Measurements from ENCODE around the gene CNTNAP2. TPM values are rescaled to one million over a fixed set of nuclear protein-coding genes. Genes with fewer than 3 reads are reported as not detected.

Gene CNTNAP2
- total RNA-seq, 4 donors from 2014 or later, result 0.25 to 0.89 (median 0.30) TPM; not detected in 1

DNA sequence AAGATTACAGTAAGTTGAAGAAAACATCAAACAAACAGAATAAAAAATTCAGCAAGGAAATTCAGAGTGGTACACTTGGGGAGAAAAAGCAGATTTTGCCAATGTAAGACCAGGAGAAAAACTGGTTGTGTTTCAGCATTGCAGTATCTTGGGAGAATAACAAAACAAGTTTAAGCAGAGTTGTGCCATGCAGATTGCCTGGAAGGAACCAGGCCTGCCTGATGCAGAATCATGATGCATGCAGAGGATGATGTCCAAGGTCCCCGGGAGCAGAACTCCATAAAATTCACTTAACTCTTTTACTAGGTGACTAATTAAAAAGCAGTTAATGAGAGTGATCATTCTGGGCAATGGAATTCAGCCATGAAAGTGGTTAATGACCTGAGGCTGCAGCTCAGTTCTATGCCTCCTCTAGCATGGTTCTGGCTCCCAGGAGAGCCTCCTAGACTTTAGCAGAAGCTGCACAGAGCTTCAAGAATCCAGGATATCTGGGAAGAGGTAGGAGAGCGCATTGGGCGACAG lies 2094.3 kb downstream of the CNTNAP2 start:
- Histone ChIP-seq H3K4me1 (peaks cover 12% of the 10 kb centered on the region), H3K27ac (no peak overlapping the region), H3K9me3 (no peaks in the 10 kb centered on the region), H3K4me3 (no peak overlapping the region), H3K27me3 (no peaks in the 10 kb centered on the region), H3K36me3 (no peaks in the 10 kb centered on the region)
- TF ChIP-seq POLR2A (IDR thresholded peaks at IDR 0.05) (no peak), POLR2AphosphoS5 (IDR thresholded peaks at IDR 0.05) (no peak), EP300 (IDR thresholded peaks at IDR 0.05) (no peak)
- TF ChIP-seq, protein P1, sequence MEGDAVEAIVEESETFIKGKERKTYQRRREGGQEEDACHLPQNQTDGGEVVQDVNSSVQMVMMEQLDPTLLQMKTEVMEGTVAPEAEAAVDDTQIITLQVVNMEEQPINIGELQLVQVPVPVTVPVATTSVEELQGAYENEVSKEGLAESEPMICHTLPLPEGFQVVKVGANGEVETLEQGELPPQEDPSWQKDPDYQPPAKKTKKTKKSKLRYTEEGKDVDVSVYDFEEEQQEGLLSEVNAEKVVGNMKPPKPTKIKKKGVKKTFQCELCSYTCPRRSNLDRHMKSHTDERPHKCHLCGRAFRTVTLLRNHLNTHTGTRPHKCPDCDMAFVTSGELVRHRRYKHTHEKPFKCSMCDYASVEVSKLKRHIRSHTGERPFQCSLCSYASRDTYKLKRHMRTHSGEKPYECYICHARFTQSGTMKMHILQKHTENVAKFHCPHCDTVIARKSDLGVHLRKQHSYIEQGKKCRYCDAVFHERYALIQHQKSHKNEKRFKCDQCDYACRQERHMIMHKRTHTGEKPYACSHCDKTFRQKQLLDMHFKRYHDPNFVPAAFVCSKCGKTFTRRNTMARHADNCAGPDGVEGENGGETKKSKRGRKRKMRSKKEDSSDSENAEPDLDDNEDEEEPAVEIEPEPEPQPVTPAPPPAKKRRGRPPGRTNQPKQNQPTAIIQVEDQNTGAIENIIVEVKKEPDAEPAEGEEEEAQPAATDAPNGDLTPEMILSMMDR (IDR thresholded peaks at IDR 0.05), result no peak
- no peak for DNase-seq (ENCODE audit: low spot score in 2 of 2)
- WGBS, result 78% methylated on average over 3 of the region's 3 CpGs

- Histone ChIP-seq H3K4me1 (peaks cover 12% of the 10 kb centered on the region), H3K4me3 (no peak overlapping the region), H3K27ac (no peak overlapping the region), H3K27me3 (no peaks in the 10 kb centered on the region), H3K9me3 (no peaks in the 10 kb centered on the region), H3K36me3 (no peaks in the 10 kb centered on the region)
- TF ChIP-seq, protein P1 (IDR thresholded peaks at IDR 0.05), result no peak
- TF ChIP-seq POLR2AphosphoS5 (IDR thresholded peaks at IDR 0.05) (no peak), POLR2A (IDR thresholded peaks at IDR 0.05) (no peak), EP300 (IDR thresholded peaks at IDR 0.05) (no peak)
- no peak for DNase-seq (ENCODE audit: low spot score in 2 of 2)
Observed at GRCh38 chr7:148211740-148212151, 2095.1 kb downstream of the CNTNAP2 start.

DNA sequence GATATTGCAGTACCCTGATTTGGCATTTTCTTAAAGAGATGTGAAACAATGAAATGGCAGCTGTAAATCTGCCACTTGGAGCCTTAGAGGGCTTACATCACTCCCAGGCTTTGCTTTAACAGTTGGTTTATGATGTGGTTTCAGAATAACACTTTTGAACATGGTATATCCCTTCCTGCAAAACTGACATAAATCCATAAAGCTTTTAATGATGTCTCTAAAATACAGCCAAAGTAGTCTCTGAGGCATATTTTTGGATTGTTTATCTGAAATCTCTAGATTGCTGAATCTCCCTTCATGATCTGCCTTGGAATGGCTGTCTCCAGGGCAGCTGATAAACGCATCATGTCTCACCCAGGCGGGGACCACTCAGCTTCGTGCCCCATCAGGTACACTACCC lies 2096.1 kb downstream of the CNTNAP2 start:
- TF ChIP-seq, protein P1 (IDR thresholded peaks at IDR 0.05), result no peak
- TF ChIP-seq EP300 (IDR thresholded peaks at IDR 0.05) (no peak), POLR2A (IDR thresholded peaks at IDR 0.05) (no peak), POLR2AphosphoS5 (IDR thresholded peaks at IDR 0.05) (no peak)
- Histone ChIP-seq H3K9me3 (no peaks in the 10 kb centered on the region), H3K4me1 (peaks cover 12% of the 10 kb centered on the region), H3K27me3 (no peaks in the 10 kb centered on the region), H3K4me3 (no peak overlapping the region), H3K36me3 (no peaks in the 10 kb centered on the region), H3K27ac (no peak overlapping the region)
- DNase-seq (ENCODE audit: low spot score in 2 of 2), result no peak
- WGBS, result 73% methylated on average over 3 of the region's 3 CpGs

DNA sequence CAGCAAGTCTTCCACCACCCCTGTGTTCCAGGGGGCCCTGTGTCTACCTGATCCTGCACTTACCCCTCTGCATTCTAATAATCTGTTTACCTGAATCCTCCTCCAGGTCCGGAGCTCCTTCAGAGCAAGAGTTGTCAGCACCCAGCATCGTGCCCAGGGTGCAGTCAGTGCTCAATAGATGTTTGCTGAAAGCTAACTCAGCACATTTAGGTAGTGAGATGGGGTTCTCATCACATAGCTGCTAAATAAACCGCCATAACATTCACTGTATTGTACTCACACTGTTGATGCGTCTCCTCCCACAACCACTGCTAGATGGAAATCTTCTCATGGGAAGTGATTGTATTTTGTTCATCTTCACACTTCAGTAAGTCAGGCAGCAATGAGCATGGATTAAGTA lies 2097.5 kb downstream of the CNTNAP2 start:
- no peak overlapping the region for H3K4me3 ChIP-seq
- no peak for DNase-seq (ENCODE audit: low spot score in 2 of 2)
- H3K4me1 ChIP-seq, result peaks cover 12% of the 10 kb centered on the region
- H3K9me3 ChIP-seq, result no peaks in the 10 kb centered on the region
- H3K27ac ChIP-seq, result no peak overlapping the region
- WGBS, result 87% methylated on average over 4 of the region's 4 CpGs
- H3K27me3 ChIP-seq, result no peaks in the 10 kb centered on the region
- TF ChIP-seq, protein P1 (IDR thresholded peaks at IDR 0.05), result no peak
- TF ChIP-seq EP300 (IDR thresholded peaks at IDR 0.05) (no peak), POLR2AphosphoS5 (IDR thresholded peaks at IDR 0.05) (no peak), POLR2A (IDR thresholded peaks at IDR 0.05) (no peak)
- no peaks in the 10 kb centered on the region for H3K36me3 ChIP-seq

DNA sequence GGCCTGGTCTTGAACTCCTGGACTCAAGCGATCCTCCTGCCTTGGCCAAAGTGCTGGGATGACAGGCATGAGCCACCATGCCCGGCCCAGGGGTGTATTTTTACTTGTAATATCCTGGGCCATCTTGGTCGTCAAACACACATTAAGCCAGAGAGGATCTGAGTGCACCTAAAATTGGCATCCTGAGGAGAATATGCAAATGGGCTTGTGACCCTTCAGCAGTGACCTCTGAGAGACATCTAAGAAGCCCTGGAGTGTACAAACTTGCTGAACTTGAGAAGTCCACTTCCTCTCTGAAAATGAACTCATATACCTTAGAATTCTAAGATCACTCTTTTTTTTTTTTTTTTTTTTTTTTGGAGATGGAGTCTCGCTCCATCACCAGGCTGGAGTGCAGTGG lies 2102.0 kb downstream of the CNTNAP2 start:
- no peak for DNase-seq (ENCODE audit: low spot score in 2 of 2)

More for the DNA sequence above, 2102.0 kb downstream of the CNTNAP2 start:
- Histone ChIP-seq H3K4me1 (no peaks in the 10 kb centered on the region), H3K36me3 (no peaks in the 10 kb centered on the region), H3K9me3 (no peaks in the 10 kb centered on the region), H3K4me3 (no peak overlapping the region), H3K27me3 (no peaks in the 10 kb centered on the region), H3K27ac (no peak overlapping the region)
- 79% methylated on average over 4 of the region's 4 CpGs for WGBS
- TF ChIP-seq, protein P1 (IDR thresholded peaks at IDR 0.05), result no peak
- TF ChIP-seq POLR2A (IDR thresholded peaks at IDR 0.05) (no peak), EP300 (IDR thresholded peaks at IDR 0.05) (no peak)

Measured in suprapubic skin (tissue), 4 donors.